HG03575 (cell line): ENCODE data around the gene DESI2.

Experiments
- ATAC-seq: cut with Tn5 transposase; IDR thresholded peaks from one replicate; pipeline ENCODE4 v1.9.1; 2021; ENCODE audit not compliant: unreplicated experiment, insufficient number of reproducible peaks, low FRiP score; ENCODE audit errors: extremely low read depth

DESI2 gene

GRCh38 chr1:244695937-244696336, 43.0 kb downstream of the DESI2 start:
- no peak for ATAC-seq

GRCh38 chr1:244699741-244700140, 46.8 kb downstream of the DESI2 start:
- no peak for ATAC-seq

- no peak for ATAC-seq
Observed at GRCh38 chr1:244700808-244701207, 47.9 kb downstream of the DESI2 start.

- ATAC-seq: no peak
Observed at GRCh38 chr1:244702620-244703019, 49.7 kb downstream of the DESI2 start.

GRCh38 chr1:244704107-244704506, 51.2 kb downstream of the DESI2 start:
- no peak for ATAC-seq

- ATAC-seq: no peak
Observed at GRCh38 chr1:244705261-244706234, 52.6 kb downstream of the DESI2 start.

- no peak for ATAC-seq
Observed at GRCh38 chr1:244709076-244709475, 56.1 kb downstream of the DESI2 start.

GRCh38 chr1:244709476-244710368, 56.8 kb downstream of the DESI2 start:
- no peak for ATAC-seq

GRCh38 chr1:244710474-244711062, 57.6 kb downstream of the DESI2 start:
- no peak for ATAC-seq

GRCh38 chr1:244712669-244713068, 59.7 kb downstream of the DESI2 start:
- no peak for ATAC-seq

GRCh38 chr1:244713332-244713731, 60.4 kb downstream of the DESI2 start:
- ATAC-seq: no peak

GRCh38 chr1:244727871-244728474, 75.0 kb downstream of the DESI2 start:
- ATAC-seq: no peak

GRCh38 chr1:244730153-244730933, 77.4 kb downstream of the DESI2 start:
- no peak for ATAC-seq

GRCh38 chr1:244730934-244731434, 78.1 kb downstream of the DESI2 start:
- no peak for ATAC-seq

- ATAC-seq: no peak
Observed at GRCh38 chr1:244731651-244732050, 78.7 kb downstream of the DESI2 start.

GRCh38 chr1:244732851-244733450, 80.0 kb downstream of the DESI2 start:
- no peak for ATAC-seq

- no peak for ATAC-seq
Observed at GRCh38 chr1:244735404-244735803, 82.5 kb downstream of the DESI2 start.
